Measurements from ENCODE around the gene LPCAT1.

- TF ChIP-seq CTCF (IDR thresholded peaks at IDR 0.05) (no peak), POLR2A (IDR thresholded peaks at IDR 0.05) (no peak)
Measured at GRCh38 chr5:1464511-1464910, 59.2 kb downstream of the LPCAT1 start.

All from tibial nerve (tissue), 3 donors.